Neural cell (in vitro differentiated cells): ENCODE measurements around the gene VPS35L. TPM values are rescaled to one million over a fixed set of nuclear protein-coding genes. Genes with fewer than 3 reads are reported as not detected.

ENCODE experiments used
- H2AFZ ChIP-seq: fragments of 200-600, 300-800 bp; sonication (generic), shearing (Covaris generic); 2 replicates; pipeline ENCODE4 v1.6.0; 2014; ENCODE audit warnings: low read depth, mild to moderate bottlenecking, antibody characterized with exemption, low read length, moderate library complexity
- H3F3A ChIP-seq: fragments of 200-600 bp; shearing (Covaris generic); 2 replicates; pipeline ENCODE4 v1.6.1; 2016; ENCODE audit warnings: mild to moderate bottlenecking, moderate library complexity, mixed read lengths, antibody characterized with exemption, low read length; ENCODE audit not compliant: insufficient read depth, poor library complexity, severe bottlenecking
- H3K27ac ChIP-seq: fragments of 200-600, 300-800 bp; sonication (generic), shearing (Covaris generic); 2 replicates; pipeline ENCODE4 v1.5.1; 2014; ENCODE audit warnings: mild to moderate bottlenecking, low read length, moderate library complexity
- H3K27me3 ChIP-seq: fragments of 300-800, 200-600 bp; sonication (generic), shearing (Covaris generic); 2 replicates; pipeline ENCODE4 v1.6.0; 2014; ENCODE audit warnings: mild to moderate bottlenecking, low read depth, low read length, moderate library complexity; ENCODE audit not compliant: insufficient read depth
- H3K36me3 ChIP-seq: fragments of 300-800, 200-600 bp; sonication (generic), shearing (Covaris generic); 2 replicates; pipeline ENCODE4 v1.5.1; 2014; ENCODE audit warnings: mild to moderate bottlenecking, antibody characterized with exemption, low read length, moderate library complexity; ENCODE audit not compliant: insufficient read depth
- H3K4me2 ChIP-seq: fragments of 300-800, 200-600 bp; sonication (generic), shearing (Covaris generic); 2 replicates; pipeline ENCODE4 v1.6.0; 2014; ENCODE audit warnings: mild to moderate bottlenecking, low read length
- H3K4me3 ChIP-seq: fragments of 300-800, 200-600 bp; sonication (generic), shearing (Covaris generic); 2 replicates; pipeline ENCODE4 v1.5.1; 2014; ENCODE audit warnings: mild to moderate bottlenecking, low read length, moderate library complexity
- H3K79me2 ChIP-seq: fragments of 200-600 bp; shearing (Covaris generic); replicated peaks from 2 replicates; pipeline ENCODE4 v1.6.0; 2014; ENCODE audit warnings: mild to moderate bottlenecking, low read length, moderate library complexity; ENCODE audit not compliant: insufficient read depth
- H3K9ac ChIP-seq: fragments of 300-800, 200-600 bp; sonication (generic), shearing (Covaris generic); 2 replicates; pipeline ENCODE4 v1.6.1; 2016; ENCODE audit warnings: mild to moderate bottlenecking, low read length, mixed read lengths
- H3K9me2 ChIP-seq: fragments of 200-600 bp; shearing (Covaris generic); 2 replicates; pipeline ENCODE4 v1.6.1; 2016; ENCODE audit warnings: mild to moderate bottlenecking, low read length, mixed read lengths; ENCODE audit not compliant: insufficient read depth
- H3K9me3 ChIP-seq: fragments of 200-600, 300-800 bp; sonication (generic), shearing (Covaris generic); 2 replicates; pipeline ENCODE4 v1.6.1; 2016; ENCODE audit warnings: mild to moderate bottlenecking, mixed run types, low read length, moderate library complexity, mixed read lengths
- H4K20me1 ChIP-seq: fragments of 200-600 bp; shearing (Covaris generic); 2 replicates; pipeline ENCODE4 v1.6.1; 2016; ENCODE audit warnings: mild to moderate bottlenecking, mixed run types; ENCODE audit not compliant: insufficient read depth
- CTCF ChIP-seq: fragments of 450-650 bp; IDR thresholded peaks from 2 replicates; pipeline ENCODE4 v1.5.1; 2014; ENCODE audit warnings: antibody characterized with exemption, mild to moderate bottlenecking, moderate library complexity; ENCODE audit not compliant: poor library complexity, severe bottlenecking
- EP300 ChIP-seq: fragments of 450-650 bp; conservative IDR thresholded peaks from 2 replicates; pipeline ENCODE4 v1.6.1; 2014; ENCODE audit warnings: antibody characterized with exemption, mild to moderate bottlenecking, moderate library complexity; ENCODE audit not compliant: poor library complexity, severe bottlenecking
- EZH2 ChIP-seq: fragments of 200-600, 300-800 bp; shearing (Covaris generic), sonication (generic); IDR thresholded peaks from 2 replicates; pipeline ENCODE4 v1.6.1; 2014; ENCODE audit warnings: antibody characterized with exemption, low read length, borderline replicate concordance, mild to moderate bottlenecking; ENCODE audit not compliant: insufficient read depth, poor library complexity, severe bottlenecking
- MXI1 ChIP-seq: fragments of 450-650 bp; conservative IDR thresholded peaks from 2 replicates; pipeline ENCODE4 v1.6.1; 2014; ENCODE audit warnings: antibody characterized with exemption, mild to moderate bottlenecking; ENCODE audit not compliant: poor library complexity, severe bottlenecking
- POLR2AphosphoS5 ChIP-seq: IDR thresholded peaks from 2 replicates; pipeline ENCODE4 v1.6.1; 2012
- RAD21 ChIP-seq: fragments of 450-650 bp; conservative IDR thresholded peaks from 2 replicates; pipeline ENCODE4 v1.6.1; 2014; ENCODE audit warnings: antibody characterized with exemption, mild to moderate bottlenecking, moderate library complexity
- REST ChIP-seq: IDR thresholded peaks from 2 replicates; pipeline ENCODE4 v1.6.1; 2012; ENCODE audit warnings: borderline replicate concordance
- SMC3 ChIP-seq: fragments of 450-650 bp; conservative IDR thresholded peaks from 2 replicates; pipeline ENCODE4 v1.6.1; 2014; ENCODE audit warnings: antibody characterized with exemption, mild to moderate bottlenecking, moderate library complexity; ENCODE audit not compliant: poor library complexity
- TAF1 ChIP-seq: IDR thresholded peaks from 2 replicates; pipeline ENCODE4 v1.6.1; 2012; ENCODE audit warnings: low read depth
- polyA plus RNA-seq: library from polyadenylated mRNA; depleted of rRNA; stranded (reverse); fragments of >200 nt; gene quantifications from 2 replicates; pipeline ENCODE4 v1.2.3, GENCODE V29; 2014

VPS35L gene
- polyA plus RNA-seq, 1 donor from 2014 or later: 29.8 TPM

- no peaks in the 10 kb centered on the region for H4K20me1 ChIP-seq
- peaks cover 16% of the 10 kb centered on the region for H3K36me3 ChIP-seq
- H3K4me2 ChIP-seq: no peak overlapping the region
These were observed 49.4 kb downstream of the VPS35L start for GRCh38 chr16:19604911-19605310.

GRCh38 chr16:19605701-19606100 is 50.2 kb downstream of the VPS35L start:
- Histone ChIP-seq H3K9me2 (no peaks in the 10 kb centered on the region), H3K79me2 (no peaks in the 10 kb centered on the region), H3K4me2 (no peak overlapping the region), H3K9me3 (no peaks in the 10 kb centered on the region), H3K9ac (no peak overlapping the region), H4K20me1 (no peaks in the 10 kb centered on the region), H3K27me3 (no peaks in the 10 kb centered on the region), H3K27ac (no peak overlapping the region), H3K4me3 (no peak overlapping the region), H2AFZ (no peak overlapping the region), H3K36me3 (peaks cover 16% of the 10 kb centered on the region), H3F3A (no peaks in the 10 kb centered on the region)
- TF ChIP-seq EP300: no peak
- TF ChIP-seq CTCF: no peak

More at GRCh38 chr16:19604911-19605310, 49.4 kb downstream of the VPS35L start:
- H3K27ac ChIP-seq: no peak overlapping the region
- no peaks in the 10 kb centered on the region for H3K79me2 ChIP-seq
- no peak overlapping the region for H3K4me3 ChIP-seq
- no peaks in the 10 kb centered on the region for H3K9me2 ChIP-seq
- TF ChIP-seq EP300 (no peak), RAD21 (no peak), REST (no peak), MXI1 (no peak), EZH2 (no peak)
- H3K27me3 ChIP-seq: no peaks in the 10 kb centered on the region
- H3F3A ChIP-seq: no peaks in the 10 kb centered on the region
- H2AFZ ChIP-seq: no peak overlapping the region
- no peaks in the 10 kb centered on the region for H3K9me3 ChIP-seq
- H3K9ac ChIP-seq: no peak overlapping the region

GRCh38 chr16:19607616-19608280 is 52.2 kb downstream of the VPS35L start:
- no peaks in the 10 kb centered on the region for H3K79me2 ChIP-seq
- H3K9me3 ChIP-seq: no peaks in the 10 kb centered on the region
- no peak for TF ChIP-seq EZH2
- TF ChIP-seq MXI1: no peak
- TF ChIP-seq POLR2AphosphoS5: no peak
- TF ChIP-seq SMC3: no peak
- no peak for TF ChIP-seq CTCF
- no peak for TF ChIP-seq RAD21
- no peak for TF ChIP-seq TAF1
- no peak for TF ChIP-seq EP300
- no peak for TF ChIP-seq REST
- no peaks in the 10 kb centered on the region for H4K20me1 ChIP-seq
- H3K4me3 ChIP-seq: no peak overlapping the region
- H3K27ac ChIP-seq: no peak overlapping the region
- no peak overlapping the region for H3K4me2 ChIP-seq
- H2AFZ ChIP-seq: no peak overlapping the region
- H3K36me3 ChIP-seq: peaks cover 16% of the 10 kb centered on the region
- no peaks in the 10 kb centered on the region for H3K9me2 ChIP-seq
- no peaks in the 10 kb centered on the region for H3F3A ChIP-seq
- H3K27me3 ChIP-seq: no peaks in the 10 kb centered on the region
- H3K9ac ChIP-seq: no peak overlapping the region
